ENCODE measurements around the gene AFF3.
"Not testable (repeated sequence)": the region's sequence is repeated elsewhere in the genome, so short reads cannot be mapped to it uniquely, and the experiment has no call there.

Gene AFF3

DNA sequence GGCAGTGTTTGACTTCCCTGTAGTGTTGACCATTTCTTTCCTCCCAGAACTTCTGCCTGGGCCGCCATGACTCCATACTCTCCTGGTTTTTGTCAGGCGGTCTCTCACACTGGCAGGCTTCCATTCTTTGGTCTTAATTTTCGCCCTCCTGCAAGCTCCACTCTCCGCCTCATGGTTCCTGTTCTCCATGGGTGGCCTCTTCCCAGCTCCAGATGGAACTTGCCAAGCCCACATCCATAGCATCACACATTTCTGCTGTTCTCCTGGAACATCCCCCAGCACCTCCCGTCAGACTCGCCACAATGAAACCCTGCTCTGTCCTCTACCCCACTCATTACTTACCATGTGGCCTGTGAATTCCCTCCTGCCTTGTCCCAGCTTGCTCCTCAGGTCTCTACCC is 896 bp upstream of the AFF3 start:
- no peak for DNase-seq

DNA sequence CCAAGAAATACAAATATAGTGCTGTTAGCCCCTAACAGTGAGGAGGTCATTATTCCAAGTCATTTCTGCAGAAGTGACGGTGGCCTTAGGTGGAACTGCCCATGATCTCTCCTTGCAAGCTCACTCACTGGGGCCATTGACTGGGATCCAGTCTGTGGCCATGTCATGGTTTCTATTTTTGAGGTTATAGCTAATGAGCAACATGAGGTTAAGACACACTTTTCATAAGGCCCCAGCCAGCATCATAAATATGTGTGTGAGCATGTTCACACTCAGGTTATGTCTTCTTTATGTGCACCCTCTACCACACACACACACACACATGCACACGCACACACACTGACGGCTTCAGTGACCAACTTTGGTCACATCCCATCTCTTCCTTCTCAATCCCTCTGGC is 484 bp downstream of the AFF3 start:
- DNase-seq = no peak

DNA sequence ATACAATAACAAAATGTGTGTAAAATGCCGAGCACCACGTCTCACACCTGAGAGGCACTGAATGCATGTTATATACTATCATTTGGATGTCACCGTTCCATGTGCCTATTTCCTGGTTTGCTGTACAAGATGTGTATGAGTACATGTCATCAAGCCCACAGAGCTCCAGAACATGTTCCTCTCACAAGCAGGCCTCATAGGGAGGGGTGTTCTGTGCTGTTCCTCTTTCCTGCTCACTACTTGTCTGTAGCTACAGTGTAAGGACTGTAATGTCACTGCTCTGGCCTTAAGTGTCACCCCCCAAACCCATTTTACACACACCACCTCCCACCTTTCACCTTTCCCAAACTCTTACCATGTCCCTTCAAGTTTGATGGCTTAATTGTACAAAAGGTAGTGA is 1.8 kb downstream of the AFF3 start:
- no peak for DNase-seq

GRCh38 chr2:100137866-100138570 is 4.4 kb downstream of the AFF3 start:
- DNase-seq = no peak

GRCh38 chr2:100137318-100137717 is 5.1 kb downstream of the AFF3 start:
- no peak for DNase-seq

GRCh38 chr2:100136310-100136709 is 6.1 kb downstream of the AFF3 start:
- DNase-seq = no peak

GRCh38 chr2:100135415-100135814 is 7.0 kb downstream of the AFF3 start:
- DNase-seq = no peak

DNA sequence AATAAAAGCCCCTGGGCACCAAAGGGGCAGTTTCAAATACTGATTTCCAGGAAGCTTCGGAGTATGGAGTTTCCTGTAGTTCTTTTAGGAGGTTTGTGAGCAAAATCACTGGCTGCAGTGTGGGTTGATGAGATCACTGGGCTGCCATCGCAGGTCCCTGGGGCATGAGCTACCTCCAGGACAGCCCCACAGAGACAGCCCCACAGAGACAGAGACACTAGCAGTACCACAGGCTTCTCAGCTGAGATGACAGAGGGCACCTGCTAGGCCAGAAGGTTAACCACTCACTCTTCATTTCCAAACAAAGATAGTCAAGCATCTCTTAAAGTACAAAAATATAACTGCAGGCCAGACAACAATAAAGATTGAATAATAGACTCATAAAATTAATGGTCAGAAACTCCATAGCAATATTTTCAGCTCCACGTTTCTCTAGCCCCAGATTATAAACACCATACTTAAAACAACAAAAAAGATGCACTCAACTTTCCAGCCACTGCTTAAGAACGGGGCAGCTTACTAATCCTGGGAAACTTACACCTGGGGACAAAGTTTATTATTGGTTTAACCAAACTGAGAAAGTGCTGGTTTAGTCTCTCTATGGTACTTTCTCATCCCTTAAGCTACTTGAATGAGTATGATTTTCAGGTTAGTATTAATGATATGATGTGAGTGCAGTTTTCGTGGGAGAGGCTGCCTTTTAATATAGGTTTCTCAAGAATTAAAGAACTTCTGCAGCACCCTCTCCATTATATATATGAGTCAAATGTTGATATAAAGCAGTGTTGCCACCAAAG is 11.6 kb downstream of the AFF3 start:
- DNase-seq = no peak

GRCh38 chr2:100126897-100127401 is 15.4 kb downstream of the AFF3 start:
- DNase-seq = no peak

- no peak for DNase-seq
These were observed 16.2 kb downstream of the AFF3 start for GRCh38 chr2:100126201-100126600.

DNA sequence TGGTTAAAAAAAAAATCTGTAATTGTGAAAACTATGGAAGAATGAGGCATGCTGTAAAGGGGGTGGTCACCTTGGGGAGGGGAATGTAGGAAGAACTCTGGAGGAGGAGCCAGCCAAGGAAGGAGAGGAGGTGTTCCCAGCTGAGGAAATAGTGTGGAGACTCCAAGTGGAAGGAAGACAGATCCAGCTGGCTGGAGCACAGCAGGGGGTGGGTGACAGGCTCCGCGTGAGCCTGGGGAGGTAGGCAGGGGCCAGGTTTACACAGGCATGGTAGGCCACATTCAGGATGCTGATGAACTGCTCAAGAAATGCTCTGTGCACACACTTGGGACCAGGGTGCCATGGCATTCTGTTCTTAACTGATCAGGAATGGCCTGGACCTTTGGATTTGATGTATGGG is 16.8 kb downstream of the AFF3 start:
- DNase-seq = no peak

DNA sequence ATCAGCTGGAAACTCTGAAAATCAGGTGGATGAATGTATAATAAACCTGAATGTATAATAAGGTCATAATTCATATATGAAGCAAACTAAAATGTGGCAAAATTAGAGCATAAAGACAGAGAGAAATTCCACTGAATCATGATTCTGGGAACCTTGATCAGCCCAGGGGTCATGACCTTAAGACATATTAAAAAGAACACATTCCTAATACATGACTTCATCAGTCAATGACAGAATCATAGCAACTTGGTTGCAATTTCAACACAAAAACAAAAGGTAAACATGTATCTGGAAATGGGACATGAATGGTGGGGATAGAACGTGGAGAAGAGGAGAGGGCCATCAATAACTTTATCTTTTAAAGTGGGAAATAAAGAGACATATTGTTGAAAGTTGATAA is 17.6 kb downstream of the AFF3 start:
- no peak for DNase-seq

DNA sequence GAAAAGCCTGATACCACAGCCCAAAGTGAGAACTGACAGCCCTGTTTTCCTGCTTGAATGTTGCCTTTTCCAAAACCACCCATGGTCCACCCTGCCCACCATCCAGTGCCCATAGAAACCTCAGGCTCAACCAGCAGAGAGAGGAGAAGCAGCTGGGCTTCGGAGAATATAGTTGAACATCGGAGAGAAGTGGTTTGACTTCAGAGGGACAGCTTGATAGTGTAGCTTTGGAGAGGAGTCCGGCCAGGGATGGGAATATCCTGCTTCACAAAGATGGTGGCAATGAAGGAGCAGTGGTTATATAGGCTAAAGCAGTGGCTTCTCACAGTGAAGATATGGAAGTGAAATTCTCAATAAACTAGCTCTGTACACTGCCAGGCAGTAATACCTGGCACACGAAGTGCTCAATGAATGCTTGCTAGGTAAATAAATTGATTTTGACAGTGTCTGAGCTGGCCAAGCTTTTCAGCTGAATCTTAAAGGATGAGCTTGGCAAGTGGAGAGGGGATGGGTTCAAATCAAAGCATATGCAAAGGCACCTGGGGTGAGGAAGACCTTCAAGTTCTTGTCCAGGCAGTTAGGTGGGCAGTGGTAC is 21.2 kb downstream of the AFF3 start:
- DNase-seq = no peak

- DNase-seq = no peak
These were observed 23.2 kb downstream of the AFF3 start for GRCh38 chr2:100119235-100119634.

- DNase-seq = no peak
These were observed 28.4 kb downstream of the AFF3 start for GRCh38 chr2:100113990-100114433.

- no peak for DNase-seq
These were observed 31.8 kb downstream of the AFF3 start for GRCh38 chr2:100110614-100111000.

DNA sequence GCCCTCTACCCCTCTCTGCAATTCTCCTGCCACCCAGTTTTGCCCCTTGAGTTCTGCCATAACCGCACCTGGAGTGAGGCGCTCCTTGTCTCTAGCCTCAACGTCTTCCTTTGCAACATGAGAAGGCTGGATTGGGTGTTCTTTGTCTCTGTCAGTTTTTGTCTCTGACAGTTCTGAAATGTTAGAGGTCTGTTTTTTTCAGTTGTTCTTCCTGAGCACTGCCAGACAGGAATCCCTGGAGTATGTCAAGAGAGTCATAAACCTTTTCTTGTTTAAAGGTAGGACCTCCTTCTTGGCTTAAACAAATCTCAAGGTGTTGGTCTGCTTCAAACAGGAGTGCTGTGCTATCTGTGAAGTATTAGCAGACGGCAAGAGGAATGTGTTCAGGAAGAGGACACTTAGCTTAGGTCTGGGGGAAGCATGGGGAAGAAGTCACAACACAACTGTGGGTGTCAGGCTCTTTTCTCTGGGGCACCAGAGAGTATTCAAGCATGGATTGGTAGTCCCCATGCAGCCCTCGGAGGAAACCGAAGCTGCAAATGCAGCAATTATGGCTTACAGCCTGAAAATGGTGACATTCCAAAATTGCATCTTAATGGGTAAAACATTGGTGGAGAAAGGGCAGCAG is 32.3 kb downstream of the AFF3 start:
- no peak for DNase-seq

GRCh38 chr2:100108648-100109020 is 33.8 kb downstream of the AFF3 start:
- not testable (repeated sequence) for DNase-seq

DNA sequence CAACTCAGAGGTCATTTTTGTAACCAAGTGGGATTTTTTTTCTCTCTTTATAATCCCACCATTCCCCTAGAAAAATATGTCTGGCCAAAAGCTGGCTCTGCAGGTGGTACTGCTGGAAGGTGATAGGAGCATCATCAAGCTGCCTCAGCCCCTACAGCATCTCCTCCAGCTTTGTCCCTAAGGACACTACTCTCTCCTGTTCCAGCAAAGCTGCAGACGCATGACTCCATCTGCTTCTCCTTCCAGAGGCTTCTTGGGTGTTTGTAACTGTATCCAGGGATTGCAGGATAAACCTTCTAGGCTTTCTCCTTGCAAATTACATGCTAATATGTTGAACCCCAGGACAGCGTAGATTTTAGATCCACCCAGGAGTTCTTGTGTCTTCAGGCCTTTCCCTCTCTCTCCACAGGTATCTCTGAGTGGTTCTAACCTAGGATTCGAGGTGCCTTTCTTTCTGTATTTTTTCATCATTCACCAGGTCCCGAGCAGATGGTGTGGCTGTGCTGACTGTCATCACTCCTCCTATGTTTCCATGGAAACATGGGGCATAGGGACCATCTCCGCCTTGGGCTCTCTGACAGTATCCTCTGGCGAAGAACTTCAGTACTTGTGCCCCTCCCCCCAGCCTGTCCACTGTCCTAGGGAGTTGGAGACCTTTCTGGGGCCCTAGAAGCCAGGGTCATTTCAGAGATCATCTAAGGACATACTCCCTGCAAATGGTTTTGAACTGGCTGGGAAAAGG is 34.3 kb downstream of the AFF3 start:
- no peak for DNase-seq

- DNase-seq = no peak
These were observed 35.0 kb downstream of the AFF3 start for GRCh38 chr2:100107440-100107839.

- DNase-seq = no peak
These were observed 35.9 kb downstream of the AFF3 start for GRCh38 chr2:100106460-100106859.

GRCh38 chr2:100105678-100106054 is 36.7 kb downstream of the AFF3 start:
- no peak for DNase-seq

Measured in HCEC 1CT (cell line).